Stomach (tissue), 9 donors: ENCODE measurements around the gene PFDN5. TPM values are rescaled to one million over a fixed set of nuclear protein-coding genes. Genes with fewer than 3 reads are reported as not detected.
"Not testable (repeated sequence)": the region's sequence is repeated elsewhere in the genome, so short reads cannot be mapped to it uniquely, and the experiment has no call there.

ENCODE experiments used
- DNase-seq, 2 donors: peaks; one replicate each; pipeline versions ENCODE4 v3.0.0 to v3.0.0-alpha.2; 2013 to 2019
- H3K27ac ChIP-seq, 5 donors: fragments of 200-600 bp in 4 of 5; sonication (generic) in 4 of 5; one replicate each; pipeline ENCODE4 v1.5.1; 2013 to 2019; ENCODE audit warnings: mild to moderate bottlenecking in 1 of 5, moderate library complexity in 1 of 5
- H3K27me3 ChIP-seq, 3 donors: fragments of 200-600 bp; sonication (generic); one replicate each; pipeline ENCODE4 v1.5.1; 2017 to 2019; ENCODE audit warnings: mixed run types in 1 of 3
- H3K36me3 ChIP-seq, 4 donors: fragments of 200-600 bp; sonication (generic); 1 replicate in 3 of 4; 2 replicates in 1 of 4; pipeline ENCODE4 v1.5.1; 2016 to 2019
- H3K4me1 ChIP-seq, 4 donors: fragments of 200-600 bp; sonication (generic); one replicate each; pipeline ENCODE4 v1.5.1; 2016 to 2019
- H3K4me3 ChIP-seq, 4 donors: fragments of 200-600 bp; sonication (generic) in 3 of 4; one replicate each; pipeline ENCODE4 v1.5.1; 2016 to 2019; ENCODE audit warnings: mild to moderate bottlenecking in 1 of 4
- H3K9me3 ChIP-seq, 4 donors: fragments of 200-600 bp; sonication (generic); one replicate each; pipeline ENCODE4 v1.5.1; 2016 to 2019
- EP300 ChIP-seq: sonication (generic); formaldehyde crosslinking; IDR thresholded peaks from one replicate; pipeline ENCODE4 v1.6.1; 2017; ENCODE audit warnings: antibody characterized with exemption
- POLR2A ChIP-seq, 4 donors: fragments of 450-650 bp; IDR thresholded peaks; one replicate each; pipeline ENCODE4 v1.6.1; 2016; ENCODE audit warnings: antibody characterized with exemption in 4 of 4, control low read depth in 2 of 4, mild to moderate bottlenecking in 1 of 4, moderate library complexity in 1 of 4
- POLR2AphosphoS5 ChIP-seq, 3 donors: sonication (generic); formaldehyde crosslinking; IDR thresholded peaks; one replicate each; pipeline ENCODE4 v1.6.1; 2016; ENCODE audit warnings: antibody characterized with exemption in 3 of 3
- WGBS, 5 donors: extraction: QIAGEN DNeasy Blood & Tissue Kit in 3 of 5; methylation state at CpG; one replicate each; pipeline versions ENCODE4 v1.1.5 to v1.1.7; 2013 to 2018; 5-methylcytosine and 5-hydroxymethylcytosine counted together
- intact Hi-C: fragments of 100-400 bp; cut with DNase I; formaldehyde crosslinking; loops from one replicate; pipeline ENCODE4 v1.15.1; 2023; ENCODE audit warnings: low total_unique reads
- polyA plus RNA-seq, 3 donors: library from polyadenylated mRNA; stranded (reverse); fragments of 200-250 nt; gene quantifications; one replicate each; pipeline ENCODE4 v1.2.3, GENCODE V29; 2013
- total RNA-seq, 5 donors: library from RNA; depleted of rRNA; stranded (reverse); fragments of >200 nt; gene quantifications; one replicate each; pipeline versions ENCODE4 v1.1.0 to v1.2.3, GENCODE V29; 2014 to 2016
- TF ChIP-seq, protein P1 (sequence below), 7 experiments: fragments of 450-650 bp in 4 of 7; fragments of 200-600 bp in 3 of 7; sonication (generic) in 3 of 7; IDR thresholded peaks; one replicate each; pipeline ENCODE4 v1.5.1; 2016 to 2019; ENCODE audit warnings: antibody characterized with exemption in 7 of 7, control low read depth in 2 of 7, mild to moderate bottlenecking in 1 of 7
- donor health status: healthy with polysubstance abuse.
- donor health status: Bipolar disorder and iron deficiency.
- donor health status: healthy.

The PFDN5 gene
- total and polyA plus RNA-seq, 8 donors: 207 to 1,886 (median 560) TPM

DNA sequence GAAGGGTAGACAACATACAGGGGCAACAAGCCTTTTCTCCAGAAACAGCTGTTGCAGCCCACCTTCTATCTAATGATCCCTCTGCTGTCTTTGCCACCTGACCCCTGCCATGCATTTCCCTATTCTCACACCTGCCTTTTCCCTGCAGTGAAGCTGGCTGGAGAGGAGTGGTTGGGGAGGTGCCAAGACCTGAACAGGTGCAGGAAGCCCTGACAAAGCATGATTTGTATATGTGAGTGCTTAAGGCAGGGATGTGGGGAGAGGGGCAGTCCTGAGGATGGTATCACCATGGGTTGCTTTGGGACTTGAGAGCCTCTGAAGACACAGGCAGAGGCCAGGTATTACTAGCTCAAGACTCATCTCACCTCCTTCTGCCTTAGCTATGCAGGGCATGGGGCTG lies 2.9 kb upstream of the PFDN5 start:
- intact Hi-C loops: no loop called here
- no peak for DNase-seq

DNA sequence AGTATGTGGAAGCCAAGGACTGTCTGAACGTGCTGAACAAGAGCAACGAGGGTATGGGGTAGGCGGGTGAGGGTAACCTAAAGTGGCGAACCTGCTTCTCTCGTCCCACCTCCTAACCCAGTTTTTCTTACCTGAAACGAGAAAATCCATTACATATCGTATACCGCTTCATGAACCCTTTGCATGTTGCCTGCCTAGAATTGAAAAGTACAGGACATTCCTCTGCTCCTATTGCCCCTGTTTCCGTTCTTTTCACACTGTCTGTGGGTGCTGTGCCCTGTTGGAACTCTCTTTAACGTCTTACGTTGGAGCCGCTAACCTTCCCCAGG lies 513 bp downstream of the PFDN5 start:
- H3K4me3 ChIP-seq: peak overlapping the region; percentile 73 to 92 (median 83)
- WGBS, 5 donors: 2 to 4% (median 3%) methylated on average over 12 of the region's 12 CpGs
- intact Hi-C loops: no loop called here

More for the DNA sequence above, 2.9 kb upstream of the PFDN5 start:
- H3K4me1 ChIP-seq: peaks cover 12 to 25% (median 24%) of the 10 kb centered on the region in 4 donors
- H3K36me3 ChIP-seq: peaks cover 0 to 16% (median 1%) of the 10 kb centered on the region in 4 donors
- H3K9me3 ChIP-seq: no peaks in the 10 kb centered on the region
- TF ChIP-seq EP300 (no peak), POLR2A (IDR thresholded peaks at IDR 0.05) (no peak), POLR2AphosphoS5 (IDR thresholded peaks at IDR 0.05) (no peak)
- TF ChIP-seq, protein P1, sequence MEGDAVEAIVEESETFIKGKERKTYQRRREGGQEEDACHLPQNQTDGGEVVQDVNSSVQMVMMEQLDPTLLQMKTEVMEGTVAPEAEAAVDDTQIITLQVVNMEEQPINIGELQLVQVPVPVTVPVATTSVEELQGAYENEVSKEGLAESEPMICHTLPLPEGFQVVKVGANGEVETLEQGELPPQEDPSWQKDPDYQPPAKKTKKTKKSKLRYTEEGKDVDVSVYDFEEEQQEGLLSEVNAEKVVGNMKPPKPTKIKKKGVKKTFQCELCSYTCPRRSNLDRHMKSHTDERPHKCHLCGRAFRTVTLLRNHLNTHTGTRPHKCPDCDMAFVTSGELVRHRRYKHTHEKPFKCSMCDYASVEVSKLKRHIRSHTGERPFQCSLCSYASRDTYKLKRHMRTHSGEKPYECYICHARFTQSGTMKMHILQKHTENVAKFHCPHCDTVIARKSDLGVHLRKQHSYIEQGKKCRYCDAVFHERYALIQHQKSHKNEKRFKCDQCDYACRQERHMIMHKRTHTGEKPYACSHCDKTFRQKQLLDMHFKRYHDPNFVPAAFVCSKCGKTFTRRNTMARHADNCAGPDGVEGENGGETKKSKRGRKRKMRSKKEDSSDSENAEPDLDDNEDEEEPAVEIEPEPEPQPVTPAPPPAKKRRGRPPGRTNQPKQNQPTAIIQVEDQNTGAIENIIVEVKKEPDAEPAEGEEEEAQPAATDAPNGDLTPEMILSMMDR (IDR thresholded peaks at IDR 0.05): no peak
- no peak overlapping the region for H3K27ac ChIP-seq
- H3K4me3 ChIP-seq: no peak overlapping the region
- H3K27me3 ChIP-seq: no peaks in the 10 kb centered on the region

DNA sequence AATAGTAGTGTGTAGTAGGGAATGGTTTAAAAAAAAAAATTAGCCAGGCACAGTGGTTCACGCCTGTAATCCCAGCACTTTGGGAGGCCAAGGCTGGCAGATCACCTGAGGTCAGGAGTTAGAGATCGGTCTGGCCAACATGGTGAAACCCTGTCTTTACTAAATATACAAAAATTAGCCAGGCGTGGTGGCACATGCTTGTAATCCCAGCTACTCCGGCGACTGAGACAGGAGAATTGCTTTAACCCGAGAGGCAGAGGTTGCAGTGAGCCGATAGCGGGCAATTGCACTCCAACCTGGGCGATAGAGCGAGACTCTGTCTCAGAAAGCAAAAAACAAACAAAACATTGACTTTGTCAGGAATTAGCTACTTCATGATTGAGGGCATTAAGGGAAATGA lies 1.8 kb downstream of the PFDN5 start:
- H3K27me3 ChIP-seq, DNase-seq, intact Hi-C loops, H3K9me3 ChIP-seq, H3K4me3 ChIP-seq: not testable (repeated sequence)
- Histone ChIP-seq H3K36me3 (peaks cover 7 to 33% (median 28%) of the 10 kb centered on the region in 4 donors), H3K4me1 (peaks cover 34 to 67% (median 58%) of the 10 kb centered on the region in 4 donors), H3K27ac (peak overlapping the region in 3 of 5 donors; percentile 1 to 90 (median 89))
- WGBS, 5 donors: 93 to 94% (median 93%) methylated on average over 10 of the region's 10 CpGs

More for the DNA sequence above, 513 bp downstream of the PFDN5 start:
- Histone ChIP-seq H3K4me1 (peaks cover 30 to 55% (median 48%) of the 10 kb centered on the region in 4 donors), H3K36me3 (peaks cover 7 to 22% (median 16%) of the 10 kb centered on the region in 4 donors), H3K9me3 (no peaks in the 10 kb centered on the region), H3K27me3 (no peaks in the 10 kb centered on the region), H3K27ac (peak overlapping the region; percentile 83 to 93 (median 89))
- TF ChIP-seq EP300 (no peak), POLR2AphosphoS5 (IDR thresholded peaks at IDR 0.05) (no peak), POLR2A (IDR thresholded peaks at IDR 0.05) (no peak)
- TF ChIP-seq, protein P1 (IDR thresholded peaks at IDR 0.05): no peak
- no peak for DNase-seq

DNA sequence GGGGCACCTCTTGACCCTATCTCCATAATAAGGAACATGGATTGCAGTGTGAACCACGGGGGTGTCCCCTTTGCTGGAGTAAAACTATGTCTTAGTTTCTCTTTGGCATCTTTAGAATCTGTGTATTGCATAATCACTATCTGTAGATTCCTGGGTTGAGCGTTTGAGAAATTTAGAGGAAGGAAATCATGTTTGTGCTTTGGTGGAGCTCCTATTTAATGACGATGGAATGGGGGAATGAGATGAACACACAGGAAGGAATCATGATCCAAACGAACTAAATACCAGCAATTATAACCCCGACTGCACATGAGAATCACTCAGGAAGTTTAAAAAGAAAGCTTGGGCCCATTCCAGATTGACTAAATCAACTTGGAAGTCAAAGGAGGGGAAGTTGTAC lies 2.8 kb downstream of the PFDN5 start:
- H3K4me1 ChIP-seq: peaks cover 43 to 78% (median 65%) of the 10 kb centered on the region in 4 donors
- peaks cover 11 to 44% (median 38%) of the 10 kb centered on the region in 4 donors for H3K36me3 ChIP-seq
- TF ChIP-seq EP300 (no peak), POLR2A (IDR thresholded peaks at IDR 0.05) (no peak), POLR2AphosphoS5 (IDR thresholded peaks at IDR 0.05) (no peak)
- TF ChIP-seq, protein P1 (IDR thresholded peaks at IDR 0.05): no peak
- WGBS, 5 donors: 36 to 66% (median 55%) methylated on average over 5 of the region's 5 CpGs
- DNase-seq: no peak
- intact Hi-C loops: no loop called here
- H3K27me3 ChIP-seq: no peaks in the 10 kb centered on the region
- no peaks in the 10 kb centered on the region for H3K9me3 ChIP-seq
- peak overlapping the region in 4 of 5 donors; percentile 1 to 89 (median 76) for H3K27ac ChIP-seq
- H3K4me3 ChIP-seq: peak overlapping the region in 1 of 4 donors; percentile 2

DNA sequence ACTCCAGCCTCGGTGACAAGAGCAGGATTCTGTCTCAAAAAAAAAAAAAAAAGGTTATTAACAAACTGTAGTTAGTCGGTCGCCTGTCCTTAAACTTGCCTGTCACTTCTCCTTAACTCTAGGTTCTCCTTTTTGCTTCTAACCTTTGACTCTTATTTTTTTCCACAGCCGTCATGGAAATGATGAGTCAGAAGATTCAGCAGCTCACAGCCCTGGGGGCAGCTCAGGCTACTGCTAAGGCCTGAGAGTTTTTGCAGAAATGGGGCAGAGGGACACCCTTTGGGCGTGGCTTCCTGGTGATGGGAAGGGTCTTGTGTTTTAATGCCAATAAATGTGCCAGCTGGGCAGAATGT lies 3.7 kb downstream of the PFDN5 start:
- Histone ChIP-seq H3K4me1 (peaks cover 43 to 82% (median 69%) of the 10 kb centered on the region in 4 donors), H3K27me3 (no peaks in the 10 kb centered on the region), H3K9me3 (no peaks in the 10 kb centered on the region), H3K36me3 (peaks cover 15 to 53% (median 47%) of the 10 kb centered on the region in 4 donors), H3K4me3 (peak overlapping the region; percentile 73 to 99 (median 78)), H3K27ac (peak overlapping the region; percentile 67 to 89 (median 76))
- WGBS, 5 donors: 49 to 62% (median 53%) methylated on average over 5 of the region's 5 CpGs
- TF ChIP-seq POLR2A (IDR thresholded peaks at IDR 0.05): no peak
- TF ChIP-seq POLR2AphosphoS5 (IDR thresholded peaks at IDR 0.05): no peak
- no peak for TF ChIP-seq EP300
- TF ChIP-seq, protein P1 (IDR thresholded peaks at IDR 0.05): no peak
- DNase-seq: peak in 1 of 2 donors; percentile 67
- intact Hi-C loops: no loop called here
